Measurements from ENCODE around the gene SMG9. TPM values are rescaled to one million over a fixed set of nuclear protein-coding genes. Genes with fewer than 3 reads are reported as not detected.

The SMG9 gene
- total and polyA plus RNA-seq, 4 donors = 14.9 to 50.6 (median 30.2) TPM

GRCh38 chr19:43741075-43741825 lies 13.5 kb downstream of the SMG9 start:
- Histone ChIP-seq H3K9me3 (ENCODE audit: control insufficient read depth, low read length) (no peaks in the 10 kb centered on the region), H3K27me3 (ENCODE audit: control insufficient read depth in 1 of 2, insufficient read depth in 2 of 2, low read length in 1 of 2) (no peaks in the 10 kb centered on the region), H3K4me1 (ENCODE audit: control insufficient read depth in 1 of 2, insufficient read depth in 2 of 2, low read length in 2 of 2) (no peaks in the 10 kb centered on the region), H3K27ac (ENCODE audit: low read depth in 1 of 2, low read length in 2 of 2) (no peak overlapping the region), H3K4me3 (ENCODE audit: low read length in 2 of 2) (no peak overlapping the region), H3K36me3 (ENCODE audit: control insufficient read depth in 1 of 2, insufficient read depth in 2 of 2, low read length in 1 of 2) (peaks cover 5 to 11% of the 10 kb centered on the region in 2 donors)
- whole genome bisulfite sequencing, 2 donors = 82 to 89% methylated on average over 10 of the region's 10 CpGs
- intact Hi-C loops (cut with DNase I) = no loop called here
- ATAC-seq (ENCODE audit: low FRiP score) (no peak), DNase-seq (no peak)

GRCh38 chr19:43739439-43740235 lies 15.1 kb downstream of the SMG9 start:
- intact Hi-C loops (cut with DNase I) = no loop called here
- Histone ChIP-seq H3K36me3 (ENCODE audit: control insufficient read depth in 1 of 2, insufficient read depth in 2 of 2, low read length in 1 of 2) (peaks cover 5 to 12% of the 10 kb centered on the region in 2 donors), H3K27me3 (ENCODE audit: control insufficient read depth in 1 of 2, insufficient read depth in 2 of 2, low read length in 1 of 2) (no peaks in the 10 kb centered on the region), H3K27ac (ENCODE audit: low read depth in 1 of 2, low read length in 2 of 2) (no peak overlapping the region), H3K9me3 (ENCODE audit: control insufficient read depth, low read length) (no peaks in the 10 kb centered on the region), H3K4me3 (ENCODE audit: low read length in 2 of 2) (no peak overlapping the region), H3K4me1 (ENCODE audit: control insufficient read depth in 1 of 2, insufficient read depth in 2 of 2, low read length in 2 of 2) (no peaks in the 10 kb centered on the region)
- no peak for ATAC-seq (ENCODE audit: low FRiP score)
- WGBS, 2 donors = 88 to 89% methylated on average over 16 of the region's 16 CpGs
- no peak for DNase-seq

GRCh38 chr19:43738780-43739211 lies 16.0 kb downstream of the SMG9 start:
- Histone ChIP-seq H3K27ac (ENCODE audit: low read depth in 1 of 2, low read length in 2 of 2) (no peak overlapping the region), H3K27me3 (ENCODE audit: control insufficient read depth in 1 of 2, insufficient read depth in 2 of 2, low read length in 1 of 2) (no peaks in the 10 kb centered on the region), H3K9me3 (ENCODE audit: control insufficient read depth, low read length) (no peaks in the 10 kb centered on the region), H3K4me3 (ENCODE audit: low read length in 2 of 2) (no peak overlapping the region), H3K36me3 (ENCODE audit: control insufficient read depth in 1 of 2, insufficient read depth in 2 of 2, low read length in 1 of 2) (peaks cover 5 to 12% of the 10 kb centered on the region in 2 donors), H3K4me1 (ENCODE audit: control insufficient read depth in 1 of 2, insufficient read depth in 2 of 2, low read length in 2 of 2) (no peaks in the 10 kb centered on the region)
- no peak for DNase-seq
- intact Hi-C loops (cut with DNase I) = no loop called here
- 56 to 58% methylated on average over 5 of the region's 5 CpGs for WGBS, 2 donors
- peak; percentile 36 for ATAC-seq (ENCODE audit: low FRiP score)

GRCh38 chr19:43735957-43736356 lies 18.8 kb downstream of the SMG9 start:
- DNase-seq (no peak), ATAC-seq (ENCODE audit: low FRiP score) (no peak)
- Histone ChIP-seq H3K9me3 (ENCODE audit: control insufficient read depth, low read length) (no peaks in the 10 kb centered on the region), H3K4me1 (ENCODE audit: control insufficient read depth in 1 of 2, insufficient read depth in 2 of 2, low read length in 2 of 2) (no peaks in the 10 kb centered on the region), H3K27me3 (ENCODE audit: control insufficient read depth in 1 of 2, insufficient read depth in 2 of 2, low read length in 1 of 2) (no peaks in the 10 kb centered on the region), H3K4me3 (ENCODE audit: low read length in 2 of 2) (no peak overlapping the region), H3K27ac (ENCODE audit: low read depth in 1 of 2, low read length in 2 of 2) (no peak overlapping the region), H3K36me3 (ENCODE audit: control insufficient read depth in 1 of 2, insufficient read depth in 2 of 2, low read length in 1 of 2) (peaks cover 5 to 20% of the 10 kb centered on the region in 2 donors)
- intact Hi-C loops (cut with DNase I) = no loop called here

GRCh38 chr19:43735013-43735412 lies 19.7 kb downstream of the SMG9 start:
- Histone ChIP-seq H3K9me3 (ENCODE audit: control insufficient read depth, low read length) (no peaks in the 10 kb centered on the region), H3K27me3 (ENCODE audit: control insufficient read depth in 1 of 2, insufficient read depth in 2 of 2, low read length in 1 of 2) (no peaks in the 10 kb centered on the region), H3K4me1 (ENCODE audit: control insufficient read depth in 1 of 2, insufficient read depth in 2 of 2, low read length in 2 of 2) (no peaks in the 10 kb centered on the region), H3K36me3 (ENCODE audit: control insufficient read depth in 1 of 2, insufficient read depth in 2 of 2, low read length in 1 of 2) (peaks cover 5 to 20% of the 10 kb centered on the region in 2 donors), H3K27ac (ENCODE audit: low read depth in 1 of 2, low read length in 2 of 2) (no peak overlapping the region), H3K4me3 (ENCODE audit: low read length in 2 of 2) (no peak overlapping the region)
- WGBS, 2 donors = 96 to 97% methylated on average over 6 of the region's 6 CpGs
- no peak for ATAC-seq (ENCODE audit: low FRiP score)
- no peak for DNase-seq
- intact Hi-C loops (cut with DNase I) = no loop called here

- no peak overlapping the region for H3K4me3 ChIP-seq (ENCODE audit: low read length in 2 of 2)
- DNase-seq (no peak), ATAC-seq (ENCODE audit: low FRiP score) (no peak)
- H3K36me3 ChIP-seq (ENCODE audit: control insufficient read depth in 1 of 2, insufficient read depth in 2 of 2, low read length in 1 of 2) = peaks cover 0 to 11% of the 10 kb centered on the region in 2 donors
- H3K9me3 ChIP-seq (ENCODE audit: control insufficient read depth, low read length) = no peaks in the 10 kb centered on the region
- WGBS, 2 donors = 79 to 88% methylated on average over 1 of the region's 1 CpG
- no peaks in the 10 kb centered on the region for H3K27me3 ChIP-seq (ENCODE audit: control insufficient read depth in 1 of 2, insufficient read depth in 2 of 2, low read length in 1 of 2)
- no peaks in the 10 kb centered on the region for H3K4me1 ChIP-seq (ENCODE audit: control insufficient read depth in 1 of 2, insufficient read depth in 2 of 2, low read length in 2 of 2)
- no peak overlapping the region for H3K27ac ChIP-seq (ENCODE audit: low read depth in 1 of 2, low read length in 2 of 2)
- intact Hi-C loops (cut with DNase I) = no loop called here
Observed at GRCh38 chr19:43731846-43732245, 22.9 kb downstream of the SMG9 start.

GRCh38 chr19:43731346-43731745 lies 23.4 kb downstream of the SMG9 start:
- Histone ChIP-seq H3K4me3 (ENCODE audit: low read length in 2 of 2) (no peak overlapping the region), H3K27me3 (ENCODE audit: control insufficient read depth in 1 of 2, insufficient read depth in 2 of 2, low read length in 1 of 2) (no peaks in the 10 kb centered on the region), H3K4me1 (ENCODE audit: control insufficient read depth in 1 of 2, insufficient read depth in 2 of 2, low read length in 2 of 2) (no peaks in the 10 kb centered on the region), H3K9me3 (ENCODE audit: control insufficient read depth, low read length) (no peaks in the 10 kb centered on the region), H3K27ac (ENCODE audit: low read depth in 1 of 2, low read length in 2 of 2) (no peak overlapping the region), H3K36me3 (ENCODE audit: control insufficient read depth in 1 of 2, insufficient read depth in 2 of 2, low read length in 1 of 2) (peaks cover 0 to 9% of the 10 kb centered on the region in 2 donors)
- WGBS, 2 donors = 78 to 82% methylated on average over 14 of the region's 14 CpGs
- ATAC-seq (ENCODE audit: low FRiP score) = peak; percentile 14
- no peak for DNase-seq
- intact Hi-C loops (cut with DNase I) = no loop called here

GRCh38 chr19:43729919-43730318 lies 24.8 kb downstream of the SMG9 start:
- Histone ChIP-seq H3K27ac (ENCODE audit: low read depth in 1 of 2, low read length in 2 of 2) (no peak overlapping the region), H3K27me3 (ENCODE audit: control insufficient read depth in 1 of 2, insufficient read depth in 2 of 2, low read length in 1 of 2) (no peaks in the 10 kb centered on the region), H3K4me3 (ENCODE audit: low read length in 2 of 2) (no peak overlapping the region), H3K9me3 (ENCODE audit: control insufficient read depth, low read length) (no peaks in the 10 kb centered on the region), H3K36me3 (ENCODE audit: control insufficient read depth in 1 of 2, insufficient read depth in 2 of 2, low read length in 1 of 2) (peaks cover 0 to 8% of the 10 kb centered on the region in 2 donors), H3K4me1 (ENCODE audit: control insufficient read depth in 1 of 2, insufficient read depth in 2 of 2, low read length in 2 of 2) (no peaks in the 10 kb centered on the region)
- DNase-seq (no peak), ATAC-seq (ENCODE audit: low FRiP score) (no peak)
- intact Hi-C loops (cut with DNase I) = no loop called here
- 75 to 78% methylated on average over 5 of the region's 5 CpGs for WGBS, 2 donors

- Histone ChIP-seq H3K9me3 (ENCODE audit: control insufficient read depth, low read length) (no peaks in the 10 kb centered on the region), H3K36me3 (ENCODE audit: control insufficient read depth in 1 of 2, insufficient read depth in 2 of 2, low read length in 1 of 2) (peaks cover 0 to under 1% of the 10 kb centered on the region in 2 donors), H3K4me1 (ENCODE audit: control insufficient read depth in 1 of 2, insufficient read depth in 2 of 2, low read length in 2 of 2) (no peaks in the 10 kb centered on the region), H3K27me3 (ENCODE audit: control insufficient read depth in 1 of 2, insufficient read depth in 2 of 2, low read length in 1 of 2) (no peaks in the 10 kb centered on the region), H3K4me3 (ENCODE audit: low read length in 2 of 2) (no peak overlapping the region), H3K27ac (ENCODE audit: low read depth in 1 of 2, low read length in 2 of 2) (no peak overlapping the region)
- no peak for DNase-seq
- intact Hi-C loops (cut with DNase I) = no loop called here
- 85% methylated on average over 4 of the region's 4 CpGs for WGBS, 2 donors
- no peak for ATAC-seq (ENCODE audit: low FRiP score)
Observed at GRCh38 chr19:43727593-43727853, 27.2 kb downstream of the SMG9 start.

Data from aorta (tissue), 5 donors.